OCI-LY7 (cell line): ENCODE results near the gene RNF138. TPM values are rescaled to one million over a fixed set of nuclear protein-coding genes. Genes with fewer than 3 reads are reported as not detected.
A peak's percentile ranks its signal among the peaks of the same experiment; 100 is the strongest.
"Not testable (repeated sequence)": the region's sequence is repeated elsewhere in the genome, so short reads cannot be mapped to it uniquely, and the experiment has no call there.

Experiments used
- BruUV-seq: library from RNA; stranded (reverse); fragments of 400-500 nt; replicated peaks from 2 replicates; lab custom pipeline; 2021; lab: Mats Ljungman, UMichigan
- CTCF ChIA-PET: fragments of 300-600 bp; sonication (Branson Sonifier 250); formaldehyde crosslinking; loops from one replicate; lab custom pipeline; 2022; ENCODE audit warnings: antibody characterized with exemption; ENCODE audit not compliant: unreplicated experiment; lab: Charles Lee
- POLR2A ChIA-PET: fragments of 300-600 bp; sonication (Branson Sonifier 250); formaldehyde crosslinking; loops from one replicate; lab custom pipeline; 2022; ENCODE audit warnings: antibody characterized with exemption; lab: Charles Lee
- DNase-seq: peaks from one replicate; pipeline ENCODE4 v3.0.0-alpha.2; 2015; ENCODE audit warnings: low spot score
- H2AFZ ChIP-seq: fragments of 200-600 bp; sonication (generic), shearing (Covaris generic); 2 replicates; pipeline ENCODE4 v1.6.1; 2014; ENCODE audit warnings: mild to moderate bottlenecking, antibody characterized with exemption, low read length, moderate library complexity
- H3K27ac ChIP-seq: fragments of 200-600 bp; sonication (generic); 2 replicates; pipeline ENCODE4 v1.5.1; 2014; ENCODE audit warnings: mixed run types, low read depth, mild to moderate bottlenecking, moderate library complexity, low read length, inconsistent platforms; ENCODE audit not compliant: poor library complexity, severe bottlenecking
- H3K36me3 ChIP-seq: fragments of 200-600 bp; sonication (generic); 2 replicates; pipeline ENCODE4 v1.6.1; 2014; ENCODE audit warnings: mild to moderate bottlenecking, antibody characterized with exemption, low read length, moderate library complexity, mixed read lengths; ENCODE audit not compliant: insufficient read depth
- H3K4me1 ChIP-seq: fragments of 200-600 bp; sonication (generic); 2 replicates; pipeline ENCODE4 v1.5.1; 2014; ENCODE audit warnings: mild to moderate bottlenecking, low read length; ENCODE audit not compliant: insufficient read depth, poor library complexity, severe bottlenecking
- H3K4me2 ChIP-seq: fragments of 200-600 bp; sonication (generic); 2 replicates; pipeline ENCODE4 v1.6.1; 2014; ENCODE audit warnings: mild to moderate bottlenecking, low read length
- H3K4me3 ChIP-seq: fragments of 200-600 bp; sonication (generic); 2 replicates; pipeline ENCODE4 v1.5.1; 2014; ENCODE audit warnings: mild to moderate bottlenecking, low read depth, low read length; ENCODE audit not compliant: poor library complexity, severe bottlenecking
- H3K79me2 ChIP-seq: fragments of 200-600 bp; sonication (generic); 2 replicates; pipeline ENCODE4 v1.6.1; 2016; ENCODE audit warnings: low read depth, mild to moderate bottlenecking, low read length, moderate library complexity, mixed read lengths; ENCODE audit not compliant: insufficient read depth
- H3K9me2 ChIP-seq: fragments of 200-600 bp; sonication (generic); 2 replicates; pipeline ENCODE4 v1.6.1; 2016; ENCODE audit warnings: mild to moderate bottlenecking, low read length, mixed read lengths; ENCODE audit not compliant: insufficient read depth
- H3K9me3 ChIP-seq: fragments of 200-600 bp; sonication (generic); 2 replicates; pipeline ENCODE4 v1.6.1; 2014; ENCODE audit warnings: mild to moderate bottlenecking, mixed run types, low read length, mixed read lengths
- H4K20me1 ChIP-seq: fragments of 200-600 bp; sonication (generic); 2 replicates; pipeline ENCODE4 v1.6.1; 2014; ENCODE audit warnings: mild to moderate bottlenecking, antibody characterized with exemption, low read length, moderate library complexity, mixed read lengths; ENCODE audit not compliant: insufficient read depth
- CTCF ChIP-seq: fragments of 200-600 bp; sonication (generic); conservative IDR thresholded peaks from 2 replicates; pipeline ENCODE4 v1.5.1; 2014; ENCODE audit warnings: mild to moderate bottlenecking, antibody characterized with exemption, low read length, moderate library complexity, mixed read lengths
- EZH2phosphoT487 ChIP-seq: fragments of 200-600 bp; sonication (generic); IDR thresholded peaks from 2 replicates; pipeline ENCODE4 v1.6.1; 2018; ENCODE audit warnings: low read depth, borderline replicate concordance, mild to moderate bottlenecking, mixed run types, antibody characterized with exemption, low read length, moderate library complexity, mixed read lengths
- intact Hi-C: fragments of 100-400 bp; cut with micrococcal nuclease; formaldehyde crosslinking; loops from one replicate; pipeline ENCODE4 v1.10.0; 2022; ENCODE audit not compliant: unreplicated experiment
- total RNA-seq, 2 experiments: library from RNA; depleted of rRNA in 1 of 2; stranded (reverse); fragments of >200 nt in 1 of 2; shearing (Covaris generic) in 1 of 2; gene quantifications; 2 replicates each; pipeline ENCODE4 v1.2.3, GENCODE V29; 2014 to 2022

The RNF138 gene
- total RNA-seq, 2 experiments from 2014 or later: 25.8 to 32.7 TPM

- no peak overlapping the region for H3K27ac ChIP-seq
- H3K36me3 ChIP-seq: no peaks in the 10 kb centered on the region
- no peaks in the 10 kb centered on the region for H3K9me3 ChIP-seq
- H3K79me2 ChIP-seq: no peaks in the 10 kb centered on the region
- H2AFZ ChIP-seq: no peak overlapping the region
- H3K9me2 ChIP-seq: no peaks in the 10 kb centered on the region
- no peak for DNase-seq
- POLR2A ChIA-PET: no interaction called here
- H3K4me1 ChIP-seq: no peaks in the 10 kb centered on the region
- BruUV-seq: no TSS peak
- TF ChIP-seq CTCF (no peak), EZH2phosphoT487 (no peak)
- no peak overlapping the region for H3K4me2 ChIP-seq
- CTCF ChIA-PET: no interaction called here
- intact Hi-C loops: no loop called here
- no peaks in the 10 kb centered on the region for H4K20me1 ChIP-seq
- no peak overlapping the region for H3K4me3 ChIP-seq
These were observed 65.2 kb downstream of the RNF138 start for GRCh38 chr18:32156855-32157254.

GRCh38 chr18:32157580-32157979, 65.9 kb downstream of the RNF138 start:
- Histone ChIP-seq H3K36me3 (no peaks in the 10 kb centered on the region), H3K4me1 (no peaks in the 10 kb centered on the region), H3K27ac (no peak overlapping the region), H3K4me3 (no peak overlapping the region), H3K79me2 (no peaks in the 10 kb centered on the region), H3K9me3 (no peaks in the 10 kb centered on the region), H4K20me1 (no peaks in the 10 kb centered on the region), H3K4me2 (no peak overlapping the region), H2AFZ (no peak overlapping the region), H3K9me2 (no peaks in the 10 kb centered on the region)
- no TSS peak for BruUV-seq
- intact Hi-C loops: no loop called here
- CTCF ChIA-PET: interaction anchor here (1.0 kb wide), 1 partner anchor 313 kb away, joined by 4 read pairs; the partner anchor contains the start of gene GAREM1
- POLR2A ChIA-PET: interaction anchor here (0.6 kb wide), 1 partner anchor 1055 kb away, joined by 3 read pairs; no protein-coding TSS in a partner anchor
- TF ChIP-seq CTCF (no peak), EZH2phosphoT487 (no peak)
- no peak for DNase-seq

- no peaks in the 10 kb centered on the region for H3K36me3 ChIP-seq
- ChIA-PET POLR2A (no interaction called here), CTCF (interaction anchor here (1.0 kb wide), 1 partner anchor 312 kb away, joined by 4 read pairs; the partner anchor contains the start of gene GAREM1)
- no peak overlapping the region for H3K27ac ChIP-seq
- no peaks in the 10 kb centered on the region for H3K4me1 ChIP-seq
- intact Hi-C loops: loop anchor here (1.0 kb wide), 1 partner anchor 391 kb away; no protein-coding TSS in a partner anchor
- BruUV-seq: no TSS peak
- no peak overlapping the region for H3K4me2 ChIP-seq
- no peaks in the 10 kb centered on the region for H4K20me1 ChIP-seq
- TF ChIP-seq CTCF (peak; percentile 78), EZH2phosphoT487 (no peak)
- H3K79me2 ChIP-seq: no peaks in the 10 kb centered on the region
- no peak overlapping the region for H3K4me3 ChIP-seq
- peak; percentile 67 for DNase-seq
- no peaks in the 10 kb centered on the region for H3K9me3 ChIP-seq
- no peak overlapping the region for H2AFZ ChIP-seq
- no peaks in the 10 kb centered on the region for H3K9me2 ChIP-seq
These were observed 66.5 kb downstream of the RNF138 start for GRCh38 chr18:32158108-32158624.

GRCh38 chr18:32158631-32159030, 67.0 kb downstream of the RNF138 start:
- H3K9me2 ChIP-seq, H4K20me1 ChIP-seq, H3K4me3 ChIP-seq, BruUV-seq, POLR2A ChIA-PET, H3K4me1 ChIP-seq, H3K9me3 ChIP-seq, H3K36me3 ChIP-seq, H3K4me2 ChIP-seq, H3K27ac ChIP-seq, DNase-seq, H2AFZ ChIP-seq, H3K79me2 ChIP-seq: not testable (repeated sequence)
- CTCF ChIA-PET: interaction anchor here (1.0 kb wide), 1 partner anchor 312 kb away, joined by 4 read pairs; the partner anchor contains the start of gene GAREM1
- intact Hi-C loops: loop anchor here (1.0 kb wide), 1 partner anchor 391 kb away; no protein-coding TSS in a partner anchor
